NCI-H146 treated with DMSO at 0.1 percent for 48 hours (cell line): Measurements from ENCODE around the gene BCL2A1.
"Not testable (repeated sequence)": the region's sequence is repeated elsewhere in the genome, so short reads cannot be mapped to it uniquely, and the experiment has no call there.

Experiments used
- DNase-seq: peaks from one replicate; lab custom pipeline; 2025; ENCODE audit not compliant: unreplicated experiment; lab: John Stamatoyannopoulos, UW

BCL2A1 gene

DNA sequence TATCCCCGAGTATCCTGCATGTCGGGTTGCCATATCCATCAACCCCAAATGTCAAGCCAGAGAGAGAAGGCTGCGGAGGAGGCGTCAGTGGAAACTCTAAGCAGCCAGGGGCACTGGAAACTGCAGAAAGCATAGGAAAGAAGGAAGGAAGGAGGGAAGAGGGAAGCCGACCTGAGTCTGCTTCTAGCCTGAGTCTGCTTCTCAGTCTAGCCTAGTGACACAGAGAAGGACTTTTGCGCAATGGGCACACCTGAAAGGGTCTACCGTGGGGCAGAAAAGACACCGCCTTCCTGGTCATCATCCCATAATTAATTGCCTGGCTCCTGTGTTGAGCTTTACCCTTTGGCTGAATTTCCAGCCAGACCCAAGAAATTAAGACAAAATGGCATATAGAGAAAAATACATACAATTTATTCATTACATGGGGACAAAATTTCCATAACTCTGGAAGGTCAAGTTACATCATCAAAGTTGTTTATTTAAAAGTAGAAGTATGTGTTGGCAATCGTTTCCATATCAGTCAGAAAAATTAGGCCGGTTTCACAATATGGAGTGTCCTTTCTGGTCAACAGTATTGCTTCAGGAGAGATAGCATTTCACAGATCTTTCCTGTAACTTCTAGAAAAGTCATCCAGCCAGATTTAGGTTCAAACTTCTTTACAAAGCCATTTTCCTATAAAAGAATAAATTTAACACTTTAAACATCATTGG is 10.3 kb downstream of the BCL2A1 start:
- DNase-seq, result no peak

DNA sequence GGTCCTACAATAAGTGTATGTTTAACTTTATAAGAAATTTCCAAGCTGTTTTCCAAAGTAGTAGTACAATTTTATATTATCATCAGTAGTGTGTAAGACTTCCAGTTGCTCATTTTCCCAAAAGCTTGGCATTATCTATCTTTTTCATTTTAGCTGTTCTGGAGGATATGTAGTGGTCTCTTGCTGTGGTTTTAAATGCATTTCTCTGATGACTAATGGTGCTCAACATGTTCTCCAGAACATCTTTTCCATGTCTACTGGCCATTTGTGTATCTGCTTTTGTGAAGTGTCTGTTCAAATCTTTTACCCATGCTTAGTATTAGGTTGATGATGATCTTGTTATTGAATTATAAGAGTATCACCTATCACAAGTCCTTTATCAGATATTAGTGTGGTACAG is 13.3 kb downstream of the BCL2A1 start:
- DNase-seq, result no peak

DNA sequence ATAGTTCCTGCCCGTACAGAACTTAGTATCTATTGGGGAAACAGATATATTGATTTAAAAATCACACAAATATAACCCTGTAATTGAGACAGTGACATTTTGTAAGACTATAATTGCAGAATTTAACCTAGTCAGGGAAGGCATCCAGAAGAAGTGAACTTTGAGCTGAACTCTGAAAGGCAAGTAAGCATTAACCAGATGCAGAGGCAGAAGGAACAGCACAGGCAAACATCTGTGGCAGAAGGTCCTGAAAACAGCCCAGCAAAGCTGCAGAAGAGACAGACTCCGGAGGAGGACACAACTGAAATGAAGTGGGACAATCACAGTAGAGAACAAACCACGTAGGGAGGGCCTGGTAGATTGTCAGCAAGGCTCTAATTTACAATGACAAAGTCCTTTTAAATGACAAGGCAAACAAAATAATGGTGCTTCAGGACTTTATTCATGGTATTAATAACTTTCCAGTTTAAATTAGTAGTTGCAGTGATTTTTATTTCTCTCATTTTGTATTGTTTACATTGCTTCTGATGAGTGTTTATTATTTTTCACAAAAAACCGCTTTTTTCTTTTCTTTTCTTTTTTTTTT is 14.5 kb downstream of the BCL2A1 start:
- DNase-seq, result no peak

DNA sequence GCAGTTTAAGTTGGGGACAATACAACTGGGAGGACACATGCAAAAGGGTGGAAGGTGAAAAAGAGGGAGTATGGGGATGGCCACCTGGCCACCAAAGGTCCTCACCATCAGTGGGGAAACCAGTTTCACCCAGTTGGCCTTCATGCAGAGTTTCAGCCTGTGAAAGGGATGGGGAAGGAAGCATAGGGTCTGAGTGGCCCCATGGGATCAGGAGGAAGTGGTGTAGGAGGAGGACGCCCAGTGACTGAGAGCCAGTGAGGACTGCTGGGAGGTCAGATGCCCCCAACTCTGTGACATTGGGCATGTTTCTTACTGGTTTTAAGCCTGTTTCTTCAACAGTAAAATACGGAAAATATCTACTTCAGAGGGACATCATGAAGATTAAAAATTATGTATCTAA is 16.3 kb downstream of the BCL2A1 start:
- no peak for DNase-seq

DNA sequence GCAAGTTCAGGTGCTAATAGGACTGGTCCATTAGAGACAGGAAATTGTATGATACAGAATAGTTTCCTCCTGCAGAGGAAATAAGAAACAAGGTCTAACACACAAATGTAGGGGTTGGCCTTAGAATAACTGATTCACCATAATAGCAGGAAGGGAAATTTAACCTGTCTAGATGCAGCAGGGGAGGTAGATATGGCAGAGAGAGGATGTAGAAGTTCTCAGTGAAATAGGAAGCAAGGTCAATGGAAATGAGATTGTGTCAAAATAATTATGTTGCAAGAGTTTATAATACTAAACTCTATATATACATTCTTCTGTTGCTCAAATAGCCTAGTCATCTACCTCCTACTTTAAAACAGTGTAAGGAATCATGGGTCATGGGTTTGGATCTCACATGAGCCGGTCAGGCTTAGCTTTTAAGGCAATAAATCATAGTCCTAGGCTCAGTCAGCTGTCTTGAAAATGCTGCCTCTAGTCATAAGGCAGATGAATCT is 17.0 kb downstream of the BCL2A1 start:
- no peak for DNase-seq

DNA sequence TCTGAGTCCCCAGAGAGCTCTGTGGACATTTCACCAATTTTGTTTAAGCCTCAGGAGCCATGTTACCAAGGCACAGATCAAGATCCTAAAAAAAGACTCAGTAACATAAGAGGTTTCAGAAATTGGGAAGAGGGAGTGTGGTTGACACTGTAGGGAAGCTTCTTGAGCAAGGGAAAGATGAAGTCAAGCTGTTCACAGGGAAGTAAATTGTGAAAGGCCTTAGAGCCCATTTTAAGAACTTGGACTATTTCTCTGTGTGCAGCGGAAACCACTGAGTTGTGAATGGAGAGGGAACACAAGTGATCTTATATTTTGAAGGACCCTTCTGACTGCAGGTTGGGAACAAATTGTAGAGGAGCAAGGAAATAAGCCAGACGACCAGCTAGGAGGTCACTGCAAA is 18.7 kb downstream of the BCL2A1 start:
- DNase-seq, result no peak

DNA sequence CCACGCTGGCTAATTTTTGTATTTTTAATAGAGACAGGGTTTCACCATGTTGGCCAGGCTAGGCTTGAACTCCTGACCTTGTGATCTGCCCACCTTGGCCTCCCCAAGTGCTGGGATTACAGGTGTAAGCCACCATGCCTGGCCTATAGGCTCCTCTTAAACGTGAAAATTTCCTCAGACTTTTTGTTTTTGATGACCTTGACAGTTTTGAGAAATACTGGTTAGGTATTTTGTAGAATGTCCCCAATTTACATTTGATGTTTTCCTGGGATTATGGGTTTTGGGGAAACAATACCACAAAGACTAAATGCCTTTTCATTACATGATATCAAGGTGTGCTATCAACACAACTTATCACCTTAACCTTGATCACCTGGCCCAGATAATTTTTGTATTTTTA is 20.7 kb downstream of the BCL2A1 start:
- DNase-seq, result no peak

DNA sequence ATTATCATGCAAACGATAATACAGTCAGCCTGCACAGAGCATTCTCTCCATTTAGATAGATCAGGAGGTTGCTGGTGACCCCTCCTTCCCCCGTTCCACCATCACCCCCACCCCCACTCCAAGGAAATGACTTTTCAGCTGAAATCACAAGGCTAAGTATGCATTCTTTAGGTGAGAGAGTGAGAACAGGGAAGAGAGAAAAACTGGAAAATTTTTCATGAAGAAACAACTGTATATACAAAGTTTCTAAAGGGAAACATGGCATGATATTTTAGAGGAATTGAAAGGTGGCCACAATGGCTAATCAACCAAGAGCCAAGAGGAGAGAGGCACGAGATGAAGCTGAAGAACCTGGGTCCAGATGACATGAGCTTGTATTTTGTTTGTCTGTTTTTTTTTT is 22.2 kb downstream of the BCL2A1 start:
- no peak for DNase-seq

DNA sequence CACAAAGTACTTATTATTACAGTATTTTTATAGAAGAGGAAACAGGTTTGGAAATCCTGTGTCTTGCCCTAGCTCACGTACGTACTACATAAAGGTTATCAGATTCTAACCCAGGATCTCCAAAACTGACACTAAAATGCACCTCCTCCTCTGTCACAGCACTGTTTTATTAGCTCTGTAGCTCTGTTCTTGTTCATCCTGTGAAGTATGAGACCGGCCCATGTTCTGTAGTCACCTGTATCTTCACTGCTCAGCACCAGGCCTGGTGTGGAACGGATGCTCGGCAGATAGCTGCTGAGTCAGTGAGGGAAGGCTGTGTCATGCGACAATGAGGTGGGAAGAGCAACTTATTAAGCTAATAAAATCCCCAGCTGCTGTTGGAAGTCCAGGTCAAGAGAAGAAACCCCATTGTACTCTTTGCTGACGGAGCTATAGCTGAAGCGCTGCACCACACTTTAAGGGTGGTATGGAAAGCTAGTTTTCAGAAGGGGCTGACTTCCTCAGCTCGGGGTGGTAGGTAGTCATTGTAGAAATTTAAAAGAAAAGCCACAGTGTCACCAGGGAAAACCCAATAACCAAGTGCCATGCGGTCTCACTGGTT is 22.8 kb downstream of the BCL2A1 start:
- DNase-seq, result no peak

DNA sequence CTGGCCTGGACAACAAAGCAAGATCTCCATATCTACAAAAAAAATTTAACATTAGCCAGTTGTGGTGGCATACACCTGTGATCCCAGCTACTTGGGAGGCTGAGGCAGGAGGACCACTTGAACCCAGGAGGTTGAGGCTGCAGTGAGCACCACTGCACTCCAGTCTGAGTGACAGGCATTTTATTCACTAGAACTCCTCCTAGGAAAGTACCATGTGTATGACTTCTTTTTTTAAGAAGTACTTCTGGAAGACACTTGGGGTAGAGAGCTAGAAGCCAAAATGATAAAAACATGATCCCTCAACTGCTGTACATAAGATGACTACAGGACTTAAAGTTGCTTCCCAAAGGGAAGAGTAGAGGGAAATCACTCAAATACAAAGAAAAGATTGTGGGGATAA is 24.0 kb downstream of the BCL2A1 start:
- DNase-seq, result no peak

DNA sequence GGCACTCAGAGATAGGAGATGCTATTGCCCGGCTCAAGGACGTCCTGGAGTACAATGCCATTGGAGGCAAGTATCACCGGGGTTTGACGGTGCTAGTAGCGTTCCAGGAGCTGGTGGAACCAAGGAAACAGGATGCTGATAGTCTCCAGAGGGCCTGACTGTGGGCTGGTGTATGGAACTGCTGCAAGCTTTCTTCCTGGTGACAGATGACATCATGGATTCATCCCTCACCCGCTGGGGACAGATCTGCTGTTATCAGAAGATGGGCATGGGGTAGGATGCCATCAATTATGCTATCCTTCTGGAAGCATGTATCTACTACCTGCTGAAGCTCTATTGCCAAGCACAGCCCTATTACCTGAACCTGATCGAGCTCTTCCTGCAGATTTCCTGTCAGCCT is 26.4 kb downstream of the BCL2A1 start:
- DNase-seq, result no peak

DNA sequence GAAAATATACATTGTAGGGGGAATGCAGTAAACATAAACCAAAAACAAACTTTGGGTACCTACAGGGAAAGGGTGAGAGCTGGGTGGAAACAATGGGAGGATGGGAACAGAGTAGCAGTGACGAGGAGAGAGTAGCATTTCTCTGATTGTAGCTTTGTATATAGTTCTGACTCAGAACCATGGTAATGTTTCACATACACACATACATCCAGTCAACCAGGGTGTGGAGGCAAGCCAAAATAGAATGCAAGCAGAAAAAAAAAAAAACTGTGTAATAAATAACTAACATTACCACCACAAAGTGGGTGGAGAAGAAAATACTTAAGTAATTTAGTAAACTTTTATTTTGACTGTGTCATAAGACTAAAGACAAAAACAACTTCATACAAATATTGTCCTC is 27.2 kb downstream of the BCL2A1 start:
- no peak for DNase-seq

DNA sequence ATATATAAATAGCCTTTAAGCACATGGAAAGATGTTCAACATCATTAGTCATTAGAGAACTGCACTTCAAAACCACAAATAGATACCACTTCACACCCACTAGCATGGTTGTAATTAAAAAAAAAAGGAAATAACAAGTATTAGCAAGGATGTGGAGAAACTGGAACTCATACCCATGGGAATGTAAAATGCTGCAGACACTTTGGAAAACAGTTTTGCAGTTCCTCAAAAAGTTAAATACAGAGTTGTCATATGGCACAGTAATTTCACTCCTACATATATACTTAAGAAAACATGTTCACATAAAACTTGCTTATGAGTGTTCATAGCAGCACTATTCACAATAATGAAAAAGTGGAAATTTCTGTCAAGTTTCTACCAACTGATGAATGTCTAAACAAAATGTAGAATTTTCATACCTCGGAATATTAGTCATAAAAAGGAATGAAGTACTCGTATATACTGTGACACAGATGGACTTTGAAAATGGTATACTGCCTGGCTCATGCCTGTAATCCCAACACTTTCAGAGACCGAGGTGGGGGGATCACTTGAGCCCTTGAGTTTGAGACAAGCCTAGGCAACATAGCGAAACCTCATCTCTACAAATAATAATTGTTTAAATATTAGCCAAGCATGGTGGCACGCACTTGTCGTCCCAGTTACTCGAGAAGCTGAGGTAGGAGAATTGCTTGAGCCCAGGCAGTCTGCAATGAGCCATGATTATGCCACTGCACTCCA is 28.1 kb downstream of the BCL2A1 start:
- no peak for DNase-seq

DNA sequence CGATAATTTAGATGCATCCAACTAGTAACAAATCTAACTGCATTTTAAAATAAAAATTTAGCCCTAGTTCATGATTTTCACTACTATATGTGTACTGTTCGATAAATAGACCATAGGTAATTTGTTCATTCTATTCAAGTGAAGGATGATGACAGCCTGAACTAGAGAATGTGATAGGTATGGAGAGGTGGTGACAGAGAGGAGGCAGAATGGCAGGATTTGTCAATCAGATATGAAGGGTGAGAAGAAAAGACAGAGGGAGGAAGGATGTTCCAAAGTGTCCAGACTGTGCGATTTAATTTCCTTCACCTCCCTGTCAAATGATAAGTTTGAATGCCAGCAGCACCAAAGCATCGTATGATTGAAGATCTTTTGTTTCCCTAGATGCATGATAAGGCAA is 31.6 kb downstream of the BCL2A1 start:
- no peak for DNase-seq

DNA sequence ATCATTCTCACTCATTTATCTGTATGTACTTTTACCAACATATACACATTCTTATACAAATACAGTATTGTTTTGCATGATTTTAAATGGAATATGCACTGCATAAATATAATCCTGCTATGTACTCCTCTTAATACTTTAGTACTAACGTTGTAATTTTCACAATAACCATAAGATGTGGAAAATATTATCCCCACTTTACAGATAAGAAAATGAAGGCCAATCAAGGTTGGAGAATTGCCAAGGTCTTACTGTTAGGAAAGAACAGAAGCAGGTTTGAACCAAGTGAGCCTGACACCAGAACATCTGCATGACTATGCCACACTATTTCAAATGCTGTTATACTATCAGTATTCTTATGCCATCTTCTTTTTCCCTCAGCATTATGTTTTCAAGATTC is 32.9 kb downstream of the BCL2A1 start:
- no peak for DNase-seq

DNA sequence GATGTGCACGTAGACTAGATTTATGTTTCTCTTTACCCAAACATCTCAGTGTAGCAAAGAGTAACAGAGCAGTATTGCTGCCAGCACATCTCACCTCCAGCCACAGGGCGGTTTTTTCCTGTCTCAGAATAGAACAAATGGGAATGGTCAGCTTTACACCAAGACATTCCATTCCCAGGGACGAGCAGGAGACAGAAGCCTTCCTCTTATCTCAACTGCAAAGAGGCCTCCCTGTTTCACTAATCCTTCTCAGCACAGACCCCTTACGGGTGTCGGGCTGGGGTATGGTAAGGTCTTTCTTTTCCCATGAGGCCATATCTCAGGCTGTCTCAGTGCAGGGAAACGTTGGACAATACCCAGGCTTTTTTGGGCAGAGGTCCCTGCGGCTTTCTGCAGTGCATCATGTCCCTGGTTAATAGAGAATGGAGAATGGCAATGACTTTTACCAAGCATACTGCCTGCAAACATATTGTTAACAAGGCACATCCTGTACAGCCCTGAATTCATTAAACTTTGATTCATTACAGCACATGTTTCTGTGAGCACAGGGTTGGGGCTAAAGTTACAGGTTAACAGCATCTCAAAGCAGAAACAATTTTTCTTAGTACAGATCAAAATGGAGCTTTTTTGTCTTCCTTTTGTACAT is 35.3 kb downstream of the BCL2A1 start:
- DNase-seq, result not testable (repeated sequence)

DNA sequence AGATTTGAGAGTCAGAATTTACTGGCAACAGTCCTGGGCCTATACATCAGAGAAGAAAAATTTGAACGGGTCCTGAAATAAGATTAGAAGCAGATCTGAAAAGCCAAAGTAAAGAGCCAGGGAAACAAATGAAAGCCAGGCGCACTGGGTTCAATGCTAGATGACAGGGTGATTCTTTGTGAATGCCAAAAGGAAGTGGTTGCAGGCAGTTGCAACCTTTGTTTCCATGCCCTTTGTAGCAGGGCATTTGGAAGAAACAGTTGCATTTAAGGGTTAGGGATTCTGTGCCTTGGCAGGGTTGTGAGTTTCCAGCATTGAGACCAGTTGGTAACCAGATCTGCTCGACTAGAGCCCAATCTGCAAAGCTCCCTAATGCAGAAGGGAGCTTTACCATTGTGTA is 37.8 kb downstream of the BCL2A1 start:
- no peak for DNase-seq

DNA sequence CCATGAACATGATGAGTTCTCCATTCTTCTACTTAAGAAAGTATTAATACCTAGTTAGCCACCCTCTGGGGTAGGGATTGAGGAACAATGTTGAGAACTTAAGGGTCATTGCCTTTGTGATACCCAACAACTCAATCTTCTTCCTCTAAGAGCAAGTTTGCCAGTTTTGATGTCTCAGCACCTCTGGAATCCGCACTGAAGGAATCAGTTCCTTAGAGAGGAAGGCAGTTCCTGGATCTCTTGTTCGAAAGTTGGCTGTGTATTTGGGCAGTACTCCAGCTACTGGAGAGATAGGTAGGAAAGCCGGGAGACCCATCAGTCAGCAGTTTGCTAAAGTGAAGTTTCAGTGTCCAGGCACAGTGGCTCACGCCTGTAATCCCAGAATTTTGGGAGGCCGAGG is 38.5 kb downstream of the BCL2A1 start:
- no peak for DNase-seq

DNA sequence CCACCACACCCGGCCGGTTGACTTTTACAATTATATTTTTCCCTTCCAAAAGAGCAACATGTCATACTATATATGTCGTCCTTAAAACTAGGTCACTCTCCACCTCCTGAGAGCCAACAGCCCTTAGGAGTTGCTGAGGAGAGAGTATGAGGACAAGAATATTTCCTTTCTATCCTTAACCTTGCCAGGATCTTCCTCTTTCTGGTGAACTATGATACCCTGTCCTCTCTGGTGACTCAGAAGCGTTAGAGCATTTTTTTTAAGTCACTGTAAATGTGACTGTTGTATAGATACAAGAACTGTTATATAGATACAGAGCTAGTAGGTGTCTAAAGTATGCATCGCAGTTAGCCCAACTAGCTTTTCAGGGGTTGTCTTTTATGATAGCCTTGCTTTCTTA is 40.5 kb downstream of the BCL2A1 start:
- no peak for DNase-seq

DNA sequence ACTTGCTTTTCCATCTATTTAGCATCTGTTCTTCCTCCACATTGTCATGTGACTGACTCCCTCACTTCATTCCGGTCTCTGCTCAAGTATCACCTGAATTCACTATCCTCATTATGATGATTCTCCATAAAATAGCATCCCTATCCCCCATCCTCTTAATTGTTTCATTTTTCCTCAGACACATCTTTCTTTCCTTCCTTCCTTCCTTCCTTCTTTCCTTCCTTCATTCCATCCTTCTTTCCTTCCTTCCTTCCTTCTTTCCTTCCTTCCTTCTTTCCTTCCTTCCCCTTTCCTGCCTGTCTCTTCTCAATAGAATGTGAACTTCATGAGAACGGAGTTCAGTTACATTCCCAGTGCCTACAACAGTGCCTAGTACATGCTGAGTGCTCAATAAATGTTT is 41.6 kb downstream of the BCL2A1 start:
- no peak for DNase-seq

DNA sequence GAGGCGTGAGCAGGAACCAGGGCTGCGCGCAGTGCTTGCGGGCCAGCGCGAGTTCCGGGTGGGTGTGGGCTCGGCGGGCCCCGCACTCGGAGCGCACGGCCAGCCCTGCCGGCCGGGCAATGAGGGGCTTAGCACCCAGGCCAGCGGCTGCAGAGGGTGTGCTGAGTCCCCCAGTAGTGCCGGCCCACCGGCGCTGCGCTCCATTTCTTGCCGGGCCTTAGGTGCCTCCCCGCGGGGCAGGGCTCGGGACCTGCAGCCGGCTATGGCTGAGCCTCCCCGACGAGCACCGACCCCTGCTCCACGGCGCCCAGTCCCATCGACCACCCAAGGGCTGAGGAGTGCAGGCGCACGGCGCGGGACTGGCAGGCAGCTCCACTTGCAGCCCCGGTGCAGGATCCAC is 44.9 kb downstream of the BCL2A1 start:
- DNase-seq, result not testable (repeated sequence)
